Activated CD4-positive, alpha-beta T cell treated with anti-CD3 and anti-CD28 coated beads, Interleukin-2, Interleukin-4, amounts not matched to agents 100 ng/mL and 50 ng/mL, durations not matched to agents 16 hours and 8 hours (primary cell): Measurements from ENCODE around the gene AKR1C2.
A peak's percentile ranks its signal among the peaks of the same experiment; 100 is the strongest.
"Not testable (repeated sequence)": the region's sequence is repeated elsewhere in the genome, so short reads cannot be mapped to it uniquely, and the experiment has no call there.

Source experiments
- DNase-seq: peaks from one replicate; pipeline ENCODE4 v3.0.0-alpha.2; 2020; ENCODE audit warnings: low spot score

AKR1C2 gene

DNA sequence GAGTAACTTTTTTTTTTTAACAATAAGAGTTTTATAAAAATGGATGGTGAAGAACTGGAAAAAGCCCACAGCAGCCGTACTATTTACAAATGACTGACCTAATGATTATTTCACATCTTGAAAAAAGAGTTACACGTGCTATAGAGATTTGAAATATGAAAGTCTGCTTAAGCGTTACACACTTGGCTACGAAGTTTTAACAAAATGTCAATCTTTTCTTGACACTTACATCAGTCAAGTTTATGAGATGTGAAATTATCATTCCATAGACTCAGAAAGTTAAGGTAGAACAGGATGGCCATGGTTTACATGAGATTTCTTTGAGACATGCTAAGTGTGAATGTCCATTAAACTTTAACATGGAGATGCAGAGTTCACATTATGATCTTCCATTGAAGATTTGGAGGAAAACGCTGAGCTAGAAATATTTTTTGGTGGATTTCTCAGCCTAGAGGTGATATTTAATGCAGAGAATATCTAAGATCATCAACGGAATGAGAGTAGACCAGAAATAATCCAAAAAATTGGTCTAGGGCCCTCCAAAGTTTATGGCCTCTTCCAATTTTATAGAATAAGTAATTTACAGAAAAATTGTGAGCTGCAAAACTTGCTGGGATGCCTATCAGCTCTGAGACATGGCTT, 15.5 kb downstream of the AKR1C2 start:
- not testable (repeated sequence) for DNase-seq

DNA sequence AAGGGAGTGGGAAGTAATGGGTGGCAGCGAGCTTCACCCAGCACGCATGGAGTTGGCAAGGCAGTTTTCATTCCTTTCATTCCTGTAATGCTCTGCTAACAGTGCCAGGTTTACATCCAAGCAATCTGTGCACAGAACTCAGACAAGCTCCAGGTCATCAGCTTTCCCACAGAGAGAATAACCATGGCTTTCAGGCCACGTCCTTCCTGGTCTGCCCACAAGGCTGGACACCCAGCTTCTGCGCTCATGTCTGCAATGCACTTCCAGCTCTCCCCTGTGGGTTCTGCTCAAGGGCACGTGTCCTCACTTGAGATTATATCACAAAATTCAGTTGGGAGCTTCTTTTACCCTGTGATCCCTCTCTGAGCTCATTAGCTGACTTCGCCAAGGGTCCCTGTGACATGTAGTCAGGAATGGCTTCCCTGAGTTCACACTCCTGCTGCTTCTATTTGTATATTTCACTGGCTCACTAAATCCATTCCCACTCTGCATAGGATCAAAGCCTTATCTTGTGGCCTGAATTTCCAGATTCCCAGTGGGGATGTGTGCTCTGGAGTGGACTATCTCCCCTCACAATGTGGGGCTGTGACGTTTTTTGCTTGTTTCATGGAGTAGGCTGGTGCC, 18.6 kb downstream of the AKR1C2 start:
- DNase-seq = no peak

DNA sequence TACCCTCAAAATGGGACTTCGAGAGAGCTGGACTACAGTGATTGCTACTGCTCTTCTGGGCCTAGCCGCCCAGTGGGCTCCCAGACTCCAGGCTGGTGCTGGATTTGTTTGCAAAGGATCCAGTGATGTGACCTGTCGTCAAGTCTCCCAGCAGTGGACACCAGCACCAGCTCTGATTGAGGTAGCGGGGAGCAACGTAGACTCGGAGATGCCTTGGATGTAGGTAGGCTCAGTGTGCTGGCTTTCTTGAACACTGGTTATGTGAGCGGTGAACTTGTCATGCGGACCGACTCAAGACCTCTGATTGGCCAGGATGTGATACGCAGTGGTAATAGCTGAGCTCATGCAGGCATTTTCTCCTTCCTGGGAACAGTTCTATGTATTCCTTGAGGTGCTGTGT, 19.4 kb downstream of the AKR1C2 start:
- DNase-seq = no peak

DNA sequence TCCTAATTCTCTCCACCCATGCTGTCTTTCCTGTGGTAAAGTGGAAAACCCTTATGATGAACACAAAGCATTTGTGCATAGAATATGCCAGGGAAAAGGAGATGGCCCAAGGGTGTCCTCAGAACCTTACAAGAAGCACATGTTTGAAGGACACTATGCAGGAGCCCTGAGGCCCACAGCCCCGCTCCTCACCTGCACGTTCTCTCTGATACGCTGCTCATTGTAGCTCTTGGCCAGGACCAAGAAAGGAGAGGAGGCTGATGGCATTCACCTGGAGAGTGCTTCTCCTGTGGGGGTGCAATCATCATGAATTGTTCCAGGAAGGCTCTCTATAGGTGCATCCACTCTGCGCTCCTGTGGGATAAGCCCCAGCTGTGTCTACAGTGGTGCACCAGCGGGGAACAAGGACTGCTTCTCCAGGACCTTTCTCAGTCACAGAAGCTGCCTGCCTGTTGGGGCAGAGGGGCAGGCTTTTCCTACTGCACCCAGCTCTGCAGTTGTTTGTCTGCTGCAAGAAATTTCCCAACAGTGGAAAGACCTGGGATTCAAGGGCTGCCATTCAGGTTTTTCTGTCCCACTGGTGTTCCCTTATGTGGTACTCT, 19.9 kb downstream of the AKR1C2 start:
- DNase-seq = no peak

DNA sequence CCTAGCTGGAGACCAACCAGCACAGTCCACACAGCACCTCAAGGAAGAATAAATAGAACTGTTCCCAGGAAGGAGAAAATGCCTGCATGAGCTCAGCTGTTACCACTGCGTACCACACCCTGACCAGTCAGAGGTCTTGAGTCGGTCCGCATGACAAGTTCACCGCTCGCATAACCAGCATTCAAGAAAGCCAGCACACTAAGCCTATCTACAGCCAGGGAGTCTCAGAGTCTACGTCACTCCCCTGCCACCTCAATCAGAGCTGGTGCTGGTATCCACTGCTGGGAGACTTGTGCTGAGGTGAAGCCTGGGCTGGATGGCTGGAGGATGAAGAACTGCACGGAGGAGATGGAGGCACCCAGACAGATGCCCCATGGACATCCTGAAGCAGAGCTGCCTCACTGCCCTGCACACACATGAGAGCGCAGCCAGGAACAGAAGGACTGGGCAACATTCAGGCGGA, 20.9 kb downstream of the AKR1C2 start:
- DNase-seq = no peak

DNA sequence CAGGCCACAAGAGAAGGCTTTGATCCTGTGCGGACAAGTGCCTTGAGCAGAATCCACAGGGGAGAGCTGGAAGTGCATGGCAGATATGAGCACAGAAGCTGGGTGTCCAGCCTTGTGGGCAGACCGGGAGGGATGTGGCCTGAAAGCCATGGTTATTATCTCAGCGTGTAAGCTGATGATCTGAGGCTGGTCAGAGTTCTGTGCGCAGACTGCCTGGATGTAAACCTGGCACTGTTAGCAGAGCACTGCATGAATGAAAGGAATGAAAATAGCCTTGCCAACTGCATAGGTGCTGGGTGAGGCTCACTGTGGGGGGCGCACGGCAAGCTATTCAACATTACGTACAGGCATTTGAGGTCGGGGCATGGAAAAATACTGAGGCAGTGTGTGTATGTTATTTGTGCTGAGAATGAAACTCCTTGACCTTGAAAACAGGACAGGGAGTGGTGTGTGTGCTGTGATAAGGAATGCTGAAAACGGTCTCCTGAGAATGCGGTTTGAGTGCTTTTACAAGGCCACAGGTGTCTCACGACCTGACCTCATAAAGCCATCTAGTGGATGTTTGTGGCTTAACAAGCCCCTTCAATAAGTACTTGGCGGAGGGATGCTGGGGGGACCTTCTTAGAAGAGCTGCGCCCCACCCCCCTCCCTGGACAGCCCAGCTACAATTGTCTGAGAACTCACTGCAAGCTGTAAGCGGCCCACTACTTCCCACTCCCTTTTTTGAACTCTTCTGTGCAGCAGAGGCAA, 21.8 kb downstream of the AKR1C2 start:
- DNase-seq = peak; percentile 2

DNA sequence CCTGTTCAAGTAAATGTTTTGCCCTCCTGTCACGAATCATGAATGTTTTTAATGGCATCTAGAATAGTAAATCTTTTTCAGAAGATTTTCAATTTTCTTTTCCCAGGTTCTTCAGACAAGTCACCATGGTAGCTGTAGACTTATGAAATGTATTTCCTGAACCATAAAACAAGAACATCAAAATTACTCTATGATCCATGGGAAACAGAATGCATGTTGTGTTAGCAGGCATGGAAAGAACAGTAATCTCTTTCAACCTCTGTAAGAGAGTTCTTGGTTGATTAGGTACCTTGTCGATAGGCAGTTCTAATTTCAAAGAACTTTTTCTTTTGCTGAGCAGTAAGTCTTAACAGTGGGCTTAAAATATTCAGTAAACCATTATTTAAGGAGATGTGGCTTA, 22.9 kb downstream of the AKR1C2 start:
- no peak for DNase-seq

DNA sequence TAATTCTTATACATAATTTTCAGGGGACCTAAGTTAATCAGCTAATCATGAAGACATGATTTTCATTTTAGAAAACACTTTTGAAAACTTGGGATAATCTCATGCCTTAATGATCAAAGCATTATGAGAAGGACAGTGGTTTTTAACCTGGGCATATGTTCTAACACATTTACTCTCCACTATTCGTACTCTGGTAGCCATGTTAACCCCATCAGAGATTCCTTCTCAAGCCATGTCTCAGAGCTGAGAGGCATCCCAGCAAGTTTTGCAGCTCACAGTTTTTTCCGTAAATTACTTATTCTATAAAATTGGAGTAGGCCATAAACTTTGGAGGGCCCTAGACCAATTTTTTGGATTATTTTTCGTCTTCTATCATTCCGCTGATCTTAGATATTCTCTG, 24.8 kb downstream of the AKR1C2 start:
- no peak for DNase-seq

DNA sequence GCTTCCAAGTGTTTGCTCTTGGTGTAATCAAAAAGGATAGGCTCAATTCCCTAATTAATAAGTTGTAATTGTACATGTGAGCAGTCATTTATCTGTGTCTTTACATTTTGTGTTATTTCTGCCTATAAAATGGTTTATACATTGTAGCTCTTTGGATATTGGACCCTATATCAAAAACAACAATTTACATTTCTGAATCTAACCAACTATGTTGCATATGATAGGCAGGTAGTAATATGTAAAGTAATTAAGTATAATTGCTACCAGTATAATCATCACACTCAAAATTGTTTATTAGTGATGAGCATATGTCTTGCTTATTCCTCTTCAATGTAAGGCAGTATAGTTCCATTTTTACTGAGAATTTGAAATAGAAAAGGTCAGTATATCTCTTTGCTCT, 26.6 kb downstream of the AKR1C2 start:
- no peak for DNase-seq

DNA sequence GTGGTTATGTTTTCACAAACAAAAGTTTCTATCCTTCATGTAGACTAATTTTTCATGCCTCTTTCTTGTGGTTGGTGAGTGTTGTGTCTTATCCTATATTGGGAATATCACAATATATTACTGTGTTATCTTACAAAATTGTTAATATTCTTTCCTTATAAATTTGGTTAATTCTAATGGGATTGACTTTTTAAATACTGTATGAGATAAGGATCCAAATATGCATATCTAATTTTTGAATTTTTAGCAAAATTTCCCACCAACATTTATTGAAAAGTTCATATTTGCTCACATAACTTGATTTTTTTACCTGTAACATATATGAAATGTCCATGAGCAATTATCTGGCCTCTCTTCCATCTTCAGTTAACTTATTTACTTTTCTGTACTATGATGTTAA, 29.3 kb downstream of the AKR1C2 start:
- DNase-seq = not testable (repeated sequence)

DNA sequence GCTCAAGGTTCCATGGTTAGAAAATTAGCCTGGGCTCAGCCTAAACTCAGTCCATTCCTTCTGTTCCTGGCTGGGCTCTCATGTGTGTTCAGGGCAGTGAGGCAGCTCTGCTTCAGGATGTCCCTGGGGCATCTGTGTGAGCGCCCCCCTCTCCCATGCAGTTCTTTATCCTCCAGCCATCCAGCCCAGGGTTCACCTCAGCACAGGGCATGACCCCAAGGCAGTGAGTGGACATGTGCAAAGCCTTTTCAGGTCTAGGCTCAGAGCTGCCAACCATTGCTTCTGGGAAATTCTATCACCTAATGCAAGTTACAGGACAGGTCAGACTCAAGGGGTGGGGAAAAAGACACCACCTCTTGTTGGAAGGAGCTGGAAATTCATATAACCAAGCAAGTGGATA, 30.4 kb downstream of the AKR1C2 start:
- not testable (repeated sequence) for DNase-seq

DNA sequence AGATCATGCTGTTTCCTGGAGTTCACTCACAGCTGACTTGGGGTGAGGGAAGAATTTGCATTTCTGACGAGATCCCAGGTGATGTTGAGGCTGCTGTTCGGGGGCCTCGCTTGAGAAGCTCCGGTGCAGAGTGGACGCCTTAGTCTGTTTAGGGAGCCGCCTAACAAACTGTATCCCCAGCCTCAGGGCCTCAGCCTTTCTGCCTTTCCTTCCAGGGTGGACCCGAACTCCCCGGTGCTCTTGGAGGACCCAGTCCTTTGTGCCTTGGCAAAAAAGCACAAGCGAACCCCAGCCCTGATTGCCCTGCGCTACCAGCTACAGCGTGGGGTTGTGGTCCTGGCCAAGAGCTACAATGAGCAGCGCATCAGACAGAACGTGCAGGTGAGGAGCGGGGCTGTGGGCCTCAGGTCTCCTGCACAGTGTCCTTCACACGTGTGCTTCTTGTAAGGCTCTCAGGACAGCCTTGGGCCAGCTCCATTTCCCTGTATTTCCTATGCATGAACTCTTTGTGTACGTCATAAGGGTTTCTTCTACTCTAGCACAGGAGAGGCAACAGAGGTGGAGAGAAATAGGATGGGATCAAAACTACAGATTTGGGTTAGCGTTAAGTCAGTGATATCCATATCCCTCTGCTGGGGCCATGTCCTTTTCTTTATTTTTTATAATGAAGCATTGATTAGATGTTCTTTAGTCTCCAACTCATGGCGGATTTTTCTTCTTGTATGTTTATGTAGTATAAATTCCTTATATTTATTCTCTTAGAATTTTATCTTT, 31.1 kb downstream of the AKR1C2 start:
- not testable (repeated sequence) for DNase-seq

DNA sequence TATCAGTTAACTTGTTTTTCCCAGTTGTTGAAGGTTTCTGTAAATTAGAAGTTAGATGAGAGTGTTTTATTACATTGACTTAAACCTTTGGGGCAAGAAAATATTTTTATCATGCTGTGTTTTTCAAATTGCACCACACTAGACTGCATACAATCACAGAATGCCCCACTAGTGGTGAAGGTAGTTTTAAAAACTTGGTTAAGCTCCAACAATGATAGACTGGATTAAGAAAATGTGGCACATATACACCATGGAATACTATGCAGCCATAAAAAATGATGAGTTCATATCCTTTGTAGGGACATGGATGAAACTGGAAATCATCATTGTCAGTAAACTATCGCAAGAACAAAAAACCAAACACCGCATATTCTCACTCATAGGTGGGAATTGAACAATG, 33.3 kb downstream of the AKR1C2 start:
- DNase-seq = not testable (repeated sequence)

DNA sequence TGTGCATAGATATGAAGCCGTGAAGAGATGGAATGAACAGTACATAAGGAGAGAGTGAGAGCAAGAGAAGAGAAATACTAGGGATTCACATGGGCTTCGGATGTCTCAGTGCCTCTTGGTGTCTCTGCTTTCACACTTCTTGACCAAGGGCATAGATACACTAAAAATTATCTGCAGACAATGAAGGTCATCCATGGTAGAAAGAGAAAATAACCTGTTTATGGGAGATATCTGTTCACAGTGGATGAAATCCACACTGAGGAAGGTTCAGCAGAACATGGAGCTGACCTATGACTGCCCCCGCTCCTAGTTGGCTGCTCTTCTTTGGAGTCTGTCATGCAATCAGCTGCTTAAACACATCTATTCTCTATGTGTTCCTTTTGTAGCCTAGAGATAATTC, 34.4 kb downstream of the AKR1C2 start:
- DNase-seq = not testable (repeated sequence)

DNA sequence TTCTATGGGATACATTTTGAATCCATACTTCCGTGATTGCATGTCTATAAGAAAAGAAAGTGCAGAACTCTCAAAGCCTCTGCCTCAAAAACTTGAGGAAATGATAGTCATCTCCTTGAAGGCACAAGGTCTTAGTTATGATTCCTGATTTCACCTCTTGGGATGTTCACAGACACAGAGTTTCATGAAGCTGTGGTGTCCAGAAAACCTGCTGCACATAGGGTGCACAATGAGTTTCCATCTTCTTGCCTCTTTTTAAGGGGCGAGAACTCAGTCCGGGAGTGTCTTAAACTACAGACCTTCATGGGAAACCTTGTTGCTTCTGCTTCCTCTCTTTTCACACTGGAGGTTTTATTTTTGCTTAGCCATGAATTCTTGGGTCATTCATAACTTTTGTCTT, 36.5 kb downstream of the AKR1C2 start:
- not testable (repeated sequence) for DNase-seq

DNA sequence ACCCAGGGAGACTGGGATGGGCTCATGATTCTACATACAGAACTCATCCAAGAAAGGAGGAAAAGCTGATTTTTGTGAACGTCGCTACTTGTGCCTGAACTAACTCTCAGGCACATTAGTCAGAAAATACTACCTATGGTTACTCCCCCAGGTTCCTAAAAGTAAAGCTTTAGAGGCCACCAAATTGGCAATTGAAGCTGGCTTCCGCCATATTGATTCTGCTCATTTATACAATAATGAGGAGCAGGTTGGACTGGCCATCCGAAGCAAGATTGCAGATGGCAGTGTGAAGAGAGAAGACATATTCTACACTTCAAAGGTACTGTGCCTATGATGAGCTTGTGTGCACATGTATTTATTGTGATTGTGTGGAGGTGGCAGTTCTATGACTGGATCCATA, 37.9 kb downstream of the AKR1C2 start:
- DNase-seq = not testable (repeated sequence)

DNA sequence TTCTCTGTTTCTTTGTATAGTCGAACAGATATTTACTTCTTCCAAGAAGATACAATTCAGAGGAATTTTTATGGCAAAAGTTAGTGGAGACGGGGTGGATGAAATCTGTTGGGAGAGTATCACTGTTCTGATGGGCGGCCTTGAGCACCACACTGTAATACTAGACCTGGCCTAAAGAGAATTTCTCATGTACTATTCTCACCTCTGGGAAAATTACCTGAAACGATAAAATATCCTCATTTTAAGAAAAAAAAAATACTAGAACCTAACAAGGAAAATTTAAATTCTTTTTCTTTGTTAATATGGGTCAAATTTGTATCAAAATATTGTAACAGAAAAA, 39.9 kb downstream of the AKR1C2 start:
- not testable (repeated sequence) for DNase-seq

DNA sequence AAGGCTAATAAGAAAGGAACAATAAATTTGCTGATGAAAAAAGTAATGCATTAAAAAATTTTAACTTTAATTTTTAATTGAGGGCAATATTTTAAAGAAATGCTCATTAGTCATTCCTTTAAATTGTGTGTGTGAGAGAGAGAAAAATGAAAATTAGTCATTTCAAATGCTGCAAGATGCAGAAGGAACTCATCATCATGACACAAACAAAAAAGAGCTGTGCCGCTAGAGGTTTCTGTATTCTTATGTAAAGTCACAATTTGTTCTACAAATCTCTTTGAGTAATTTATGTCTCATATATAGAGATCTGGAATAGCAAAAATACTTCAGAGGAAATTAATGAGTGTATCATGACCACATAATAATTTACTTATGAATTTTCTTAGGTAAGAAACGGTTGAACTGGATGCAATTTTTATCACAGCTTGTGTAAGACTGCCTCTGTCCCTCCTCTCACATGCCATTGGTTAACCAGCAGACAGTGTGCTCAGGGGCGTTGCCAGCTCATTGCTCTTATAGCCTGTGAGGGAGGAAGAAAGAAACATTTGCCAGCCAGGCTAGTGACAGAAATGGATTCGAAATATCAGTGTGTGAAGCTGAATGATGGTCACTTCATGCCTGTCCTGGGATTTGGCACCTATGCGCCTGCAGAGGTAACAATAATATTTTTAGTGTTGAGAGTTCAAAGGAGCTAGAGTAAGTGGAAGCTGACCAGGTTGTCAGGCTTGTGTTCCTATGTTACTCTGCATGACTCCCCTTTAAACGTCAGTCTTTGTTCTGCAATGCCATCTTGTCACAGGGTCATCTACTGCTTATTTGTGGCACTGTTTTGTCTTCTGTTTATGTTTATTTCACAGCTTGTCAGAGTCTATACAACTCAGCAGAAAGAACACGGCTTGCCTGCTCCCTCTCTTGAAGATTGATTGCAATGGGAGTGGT, 40.5 kb downstream of the AKR1C2 start, which contains the start of gene AKR1C1:
Gene AKR1C1 (plus strand): TSS at position 540 of the 939 bp plus-strand sequence. CDS start 30 bp downstream, at position 570.
- not testable (repeated sequence) for DNase-seq

DNA sequence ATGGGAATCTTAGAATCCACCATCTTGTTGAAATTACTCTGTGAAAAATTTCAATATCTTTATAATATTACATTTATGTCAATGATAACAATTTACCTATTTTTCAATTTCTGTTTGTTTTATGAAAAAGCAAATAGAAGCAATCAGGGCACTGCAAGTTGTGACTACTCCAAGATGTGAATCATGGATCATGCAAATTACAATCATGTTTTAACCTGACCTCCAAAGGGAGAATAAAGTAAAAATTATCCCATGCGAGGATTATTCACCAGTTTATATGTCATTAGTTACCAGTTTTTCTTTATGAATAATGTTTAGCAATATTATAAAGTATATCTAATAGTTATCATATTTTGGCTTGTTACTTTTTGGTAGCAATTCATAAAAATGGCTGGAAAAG, 41.3 kb downstream of the AKR1C2 start:
- not testable (repeated sequence) for DNase-seq

DNA sequence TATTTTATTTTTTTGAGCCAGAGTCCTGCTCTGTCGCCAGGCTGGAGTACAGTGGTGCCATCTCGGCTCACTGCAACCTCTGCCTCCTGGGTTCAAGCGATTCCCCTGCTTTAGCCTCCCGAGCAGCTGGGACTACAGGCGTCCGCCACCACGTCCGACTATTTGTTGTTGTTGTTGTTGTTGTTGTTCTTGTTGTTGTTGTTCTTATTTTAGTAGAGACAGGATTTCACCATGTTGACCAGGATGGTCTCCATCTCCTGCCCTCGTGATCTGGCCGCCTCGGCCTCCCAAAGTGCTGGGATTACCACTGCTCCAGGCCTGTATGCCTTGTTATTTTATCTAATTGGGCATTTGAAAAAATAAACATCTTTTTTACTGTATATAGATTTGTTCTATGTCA, 42.1 kb downstream of the AKR1C2 start:
- DNase-seq = not testable (repeated sequence)
